Activated naive CD8-positive, alpha-beta T cell treated with anti-CD3 and anti-CD28 coated beads, Interleukin-2, amount 50 U/mL, for 24 hours (primary cell): ENCODE data around the gene EML6.

Experiments used
- ATAC-seq: fragments of 150-1000 bp; cut with Tn5 transposase; one replicate; pipeline ENCODE4 v1.10.0; 2021
- DNase-seq: peaks from one replicate; pipeline ENCODE4 v3.0.0; 2021
- H3K27ac Mint-ChIP-seq: one replicate; pipeline ENCODE4 v1.8.0; 2021; ENCODE audit warnings: mild to moderate bottlenecking, mixed read lengths
- H3K27me3 Mint-ChIP-seq: one replicate; pipeline ENCODE4 v1.8.0; 2021; ENCODE audit warnings: mixed read lengths
- H3K36me3 Mint-ChIP-seq: one replicate; pipeline ENCODE4 v1.8.0; 2021; ENCODE audit warnings: low read depth, mixed read lengths
- H3K4me1 Mint-ChIP-seq: one replicate; pipeline ENCODE4 v1.8.0; 2021; ENCODE audit warnings: mixed read lengths
- H3K4me3 Mint-ChIP-seq: one replicate; pipeline ENCODE4 v1.8.0; 2021; ENCODE audit warnings: mild to moderate bottlenecking, moderate library complexity, mixed read lengths
- H3K9me3 Mint-ChIP-seq: one replicate; pipeline ENCODE4 v1.8.0; 2021; ENCODE audit warnings: mixed read lengths

Gene EML6

DNA sequence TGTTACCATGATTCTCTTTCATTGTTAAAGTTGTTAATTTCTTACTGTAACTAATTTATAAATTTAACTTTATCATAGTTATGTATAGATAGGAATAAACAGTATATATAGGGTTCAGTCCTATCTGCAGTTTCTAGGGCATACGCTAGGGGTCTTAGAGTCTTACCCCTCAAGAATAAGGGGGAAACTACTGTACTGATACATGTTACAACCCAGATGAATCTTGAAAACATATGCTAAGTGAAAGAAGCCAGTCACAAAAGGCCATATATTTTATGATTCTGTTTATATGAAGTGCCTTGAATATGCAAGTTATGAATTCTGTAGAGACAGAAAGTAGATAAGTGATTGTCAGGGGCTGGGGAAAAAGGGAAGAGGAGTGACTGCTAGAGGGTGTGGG, 274.4 kb downstream of the EML6 start:
- DNase-seq (no peak), ATAC-seq (no peak)
- Mint-ChIP-seq H3K9me3 (no peaks in the 10 kb centered on the region), H3K27ac (no peak overlapping the region), H3K4me3 (no peak overlapping the region), H3K36me3 (no peaks in the 10 kb centered on the region), H3K27me3 (no peaks in the 10 kb centered on the region), H3K4me1 (peaks cover 69% of the 10 kb centered on the region)

DNA sequence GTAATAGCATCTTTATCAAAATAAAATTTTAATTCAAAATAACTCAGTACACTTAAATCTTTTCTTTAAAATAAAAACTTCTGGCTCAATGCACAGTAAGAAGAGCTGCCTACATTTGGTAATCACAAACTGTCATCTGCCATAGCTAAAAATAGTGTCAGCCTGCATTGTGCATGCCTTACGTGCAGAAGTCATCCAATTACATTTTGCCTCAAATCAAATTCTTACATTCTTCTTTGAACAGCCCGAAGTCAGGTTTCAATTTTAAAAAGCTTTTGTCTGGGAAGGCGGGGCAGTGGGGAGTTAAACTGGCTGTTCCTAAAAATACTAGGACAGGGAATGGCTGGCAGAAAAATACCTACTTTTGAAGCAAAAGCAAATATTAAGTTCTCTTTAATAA, 275.7 kb downstream of the EML6 start:
- ATAC-seq (no peak), DNase-seq (no peak)
- no peaks in the 10 kb centered on the region for H3K36me3 Mint-ChIP-seq
- H3K27ac Mint-ChIP-seq = no peak overlapping the region
- no peak overlapping the region for H3K4me3 Mint-ChIP-seq
- no peaks in the 10 kb centered on the region for H3K9me3 Mint-ChIP-seq
- H3K27me3 Mint-ChIP-seq = no peaks in the 10 kb centered on the region
- peaks cover 68% of the 10 kb centered on the region for H3K4me1 Mint-ChIP-seq

DNA sequence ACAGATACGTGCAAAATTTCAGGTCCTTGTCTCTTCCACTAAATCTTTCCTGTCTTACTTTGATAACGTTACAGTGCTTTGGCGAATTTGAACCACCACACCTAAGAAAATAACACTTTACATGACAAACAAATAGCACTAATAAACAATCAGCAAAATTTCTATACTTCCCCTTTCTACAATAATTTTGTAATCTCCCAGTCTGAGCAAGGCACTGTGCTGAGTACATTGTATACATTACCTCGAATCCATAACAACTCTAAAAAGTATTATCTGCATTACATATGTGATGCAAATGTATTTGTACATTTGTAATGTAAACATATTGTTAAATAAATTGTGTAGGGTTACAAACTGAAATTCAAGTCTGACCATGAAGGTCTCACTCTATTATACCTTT, 276.9 kb downstream of the EML6 start:
- no peaks in the 10 kb centered on the region for H3K36me3 Mint-ChIP-seq
- H3K9me3 Mint-ChIP-seq = no peaks in the 10 kb centered on the region
- DNase-seq = no peak
- H3K27me3 Mint-ChIP-seq = no peaks in the 10 kb centered on the region
- peaks cover 60% of the 10 kb centered on the region for H3K4me1 Mint-ChIP-seq
- H3K27ac Mint-ChIP-seq = no peak overlapping the region
- no peak for ATAC-seq
- H3K4me3 Mint-ChIP-seq = no peak overlapping the region

DNA sequence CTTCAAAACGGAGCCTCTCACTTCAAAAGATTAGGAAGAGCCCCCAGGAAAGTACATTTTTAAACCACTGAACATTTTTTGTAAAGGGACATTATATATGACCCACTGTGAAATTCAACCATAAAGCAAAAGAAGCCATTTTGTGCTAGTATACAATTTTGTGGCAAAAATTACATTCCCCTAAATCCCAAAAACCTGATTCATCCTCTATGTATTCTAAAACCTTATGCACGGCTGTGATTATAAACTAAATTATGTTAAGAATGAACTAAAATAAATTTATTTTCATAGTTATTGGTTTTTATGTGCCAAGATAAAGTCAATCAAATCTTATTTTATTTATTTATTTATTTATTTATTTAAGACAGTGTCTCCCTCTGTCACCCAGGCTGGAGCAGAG, 278.3 kb downstream of the EML6 start:
- no peaks in the 10 kb centered on the region for H3K27me3 Mint-ChIP-seq
- no peaks in the 10 kb centered on the region for H3K9me3 Mint-ChIP-seq
- H3K27ac Mint-ChIP-seq = no peak overlapping the region
- ATAC-seq (no peak), DNase-seq (no peak)
- H3K4me1 Mint-ChIP-seq = peaks cover 55% of the 10 kb centered on the region
- no peaks in the 10 kb centered on the region for H3K36me3 Mint-ChIP-seq
- no peak overlapping the region for H3K4me3 Mint-ChIP-seq

DNA sequence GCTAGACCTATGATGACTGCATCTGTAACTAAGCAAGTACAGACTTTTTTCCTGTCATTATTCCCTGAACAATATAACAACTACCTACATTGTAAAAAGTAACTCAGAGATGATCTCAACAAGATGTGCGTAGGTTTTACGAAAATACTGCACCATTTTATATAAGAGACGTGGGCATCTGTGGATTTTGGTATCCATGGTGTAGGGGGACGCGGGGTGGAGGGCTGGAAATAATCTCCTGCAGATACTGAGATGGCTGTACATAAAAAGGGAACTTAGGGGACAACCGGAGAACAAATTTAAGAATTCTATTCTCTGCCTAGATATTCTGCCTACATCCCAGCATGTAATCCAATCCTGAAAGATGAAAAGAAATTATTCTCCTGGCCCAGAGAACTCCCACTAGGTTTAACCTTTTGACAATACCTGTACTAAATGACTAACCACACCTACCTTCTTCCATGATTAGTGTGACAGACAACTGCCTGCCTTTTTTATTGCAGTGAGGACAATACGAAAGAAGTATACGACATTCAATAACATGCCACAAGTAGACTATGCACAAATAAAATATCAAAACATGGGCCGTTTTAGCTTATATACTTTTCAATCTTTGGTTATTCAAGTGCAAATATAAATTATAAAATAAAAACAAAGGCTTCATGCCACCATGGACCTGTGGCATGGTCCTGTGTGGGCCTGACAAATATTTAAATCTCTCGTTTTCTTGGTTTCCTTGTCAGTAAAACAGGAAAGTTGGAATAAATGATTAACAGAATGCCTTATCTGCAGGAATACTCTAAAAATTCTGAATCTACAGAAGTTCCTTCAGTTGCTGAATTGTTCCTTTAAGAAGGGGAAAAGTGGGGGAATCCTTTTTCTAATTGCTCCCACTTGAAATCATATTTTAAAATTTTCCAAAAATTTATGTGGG, 280.5 kb downstream of the EML6 start:
- no peak overlapping the region for H3K4me3 Mint-ChIP-seq
- no peaks in the 10 kb centered on the region for H3K36me3 Mint-ChIP-seq
- DNase-seq (no peak), ATAC-seq (no peak)
- H3K4me1 Mint-ChIP-seq = peaks cover 53% of the 10 kb centered on the region
- no peaks in the 10 kb centered on the region for H3K9me3 Mint-ChIP-seq
- H3K27ac Mint-ChIP-seq = no peak overlapping the region
- no peaks in the 10 kb centered on the region for H3K27me3 Mint-ChIP-seq

DNA sequence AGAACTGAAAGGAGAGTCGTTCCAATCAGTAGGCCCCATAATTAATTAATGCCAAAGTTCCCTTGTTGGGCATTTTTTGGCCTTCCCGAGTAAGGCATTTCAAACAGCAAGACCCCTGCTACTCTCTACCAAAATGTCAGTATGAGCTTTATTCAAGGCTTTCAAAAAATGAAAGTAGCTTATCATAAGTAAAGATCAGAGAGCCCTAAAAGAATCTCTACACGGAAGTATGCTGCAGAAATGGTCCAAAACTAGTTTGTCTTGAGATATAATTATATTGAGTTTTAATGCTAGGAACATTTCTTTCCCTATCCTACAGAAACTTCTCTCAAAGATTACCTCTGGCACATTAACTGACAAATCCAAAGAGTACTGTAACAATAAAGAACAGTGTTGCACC, 282.8 kb downstream of the EML6 start:
- no peak overlapping the region for H3K4me3 Mint-ChIP-seq
- no peak for ATAC-seq
- no peak for DNase-seq
- peaks cover 54% of the 10 kb centered on the region for H3K4me1 Mint-ChIP-seq
- no peaks in the 10 kb centered on the region for H3K9me3 Mint-ChIP-seq
- H3K36me3 Mint-ChIP-seq = no peaks in the 10 kb centered on the region
- H3K27me3 Mint-ChIP-seq = no peaks in the 10 kb centered on the region
- H3K27ac Mint-ChIP-seq = peak overlapping the region; percentile 32

DNA sequence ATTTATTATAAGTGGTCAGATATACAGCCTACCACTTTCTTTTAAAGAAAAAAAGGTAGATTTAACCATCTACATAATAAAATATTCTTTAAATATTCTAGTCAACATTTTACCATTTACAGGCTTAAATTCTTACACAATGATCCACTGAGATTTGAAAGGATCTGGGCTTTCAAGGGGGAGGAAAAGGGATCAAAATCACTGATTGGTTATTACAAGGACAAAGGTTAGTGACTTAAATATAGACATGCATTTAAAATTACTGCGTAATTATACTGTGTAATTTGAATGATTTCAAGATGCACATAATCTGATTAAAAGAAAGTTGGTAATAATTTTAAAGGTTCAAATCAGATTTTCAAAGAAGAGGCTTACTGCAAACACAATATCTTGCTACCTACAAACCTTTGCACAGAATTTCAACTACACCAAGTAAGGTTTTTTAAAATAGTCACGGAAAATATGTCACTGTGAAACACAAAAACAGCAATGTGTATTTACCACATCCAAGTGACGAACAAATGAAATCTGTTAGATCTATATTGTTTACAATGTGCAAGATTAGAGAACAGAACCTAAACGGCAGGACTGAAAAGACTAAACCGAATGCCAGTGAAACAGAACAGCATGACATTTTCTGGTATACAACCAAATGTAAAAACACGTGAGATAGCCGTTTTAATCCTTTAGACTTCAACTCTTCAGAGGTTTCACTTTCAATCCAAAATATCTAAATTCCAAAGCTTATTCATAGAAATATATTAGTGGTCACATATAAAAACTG, 286.0 kb downstream of the EML6 start:
- ATAC-seq (peak; percentile 39), DNase-seq (no peak)
- Mint-ChIP-seq H3K9me3 (no peaks in the 10 kb centered on the region), H3K4me1 (peaks cover 59% of the 10 kb centered on the region), H3K27ac (peak overlapping the region; percentile 44), H3K36me3 (no peaks in the 10 kb centered on the region), H3K4me3 (peak overlapping the region; percentile 81), H3K27me3 (no peaks in the 10 kb centered on the region)

DNA sequence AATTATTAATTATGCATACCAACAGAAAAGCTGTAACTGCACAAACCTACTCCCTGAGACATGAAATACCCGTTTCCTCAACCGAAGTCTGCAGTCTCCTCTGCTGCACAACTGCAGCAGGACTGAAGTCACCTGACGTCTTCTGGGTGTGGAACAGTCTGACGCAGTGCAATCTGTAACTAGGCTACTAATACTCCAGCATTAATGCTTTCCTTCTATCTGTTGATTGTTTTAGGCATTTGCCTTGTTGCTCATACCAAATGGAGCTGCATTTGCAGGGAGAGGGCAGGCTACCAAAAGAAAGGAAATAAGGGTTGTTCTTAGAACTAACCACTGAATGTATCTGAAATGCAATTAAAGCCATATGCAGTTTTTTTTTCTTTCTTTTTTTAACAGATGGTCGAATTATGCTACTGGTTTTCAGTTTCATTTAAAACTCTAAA, 286.7 kb downstream of the EML6 start:
- ATAC-seq (peak; percentile 88), DNase-seq (no peak)
- no peaks in the 10 kb centered on the region for H3K27me3 Mint-ChIP-seq
- H3K9me3 Mint-ChIP-seq = no peaks in the 10 kb centered on the region
- H3K27ac Mint-ChIP-seq = peak overlapping the region; percentile 44
- H3K4me3 Mint-ChIP-seq = peak overlapping the region; percentile 81
- H3K4me1 Mint-ChIP-seq = peaks cover 62% of the 10 kb centered on the region
- no peaks in the 10 kb centered on the region for H3K36me3 Mint-ChIP-seq

DNA sequence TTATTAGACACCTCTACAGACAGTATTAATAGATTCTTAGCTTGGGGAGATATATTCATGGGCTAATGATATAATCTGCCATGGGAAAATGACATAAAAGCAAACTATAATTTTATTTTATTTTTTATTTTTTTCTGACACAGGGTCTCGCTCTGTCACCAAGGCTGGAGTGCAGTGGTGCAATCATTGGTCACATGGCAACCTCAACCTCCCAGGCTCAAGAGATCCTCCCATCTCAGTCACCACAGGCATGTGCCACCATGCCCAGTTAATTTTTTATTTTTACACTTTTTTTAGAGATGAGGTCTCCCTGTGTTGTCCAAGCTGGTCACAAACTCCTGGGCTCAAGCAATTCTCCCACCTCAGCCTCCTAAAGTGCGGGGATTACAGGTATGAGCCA, 287.5 kb downstream of the EML6 start:
- H3K27ac Mint-ChIP-seq = no peak overlapping the region
- no peaks in the 10 kb centered on the region for H3K9me3 Mint-ChIP-seq
- ATAC-seq = no peak
- H3K36me3 Mint-ChIP-seq = peaks cover 3% of the 10 kb centered on the region
- DNase-seq = no peak
- peaks cover 62% of the 10 kb centered on the region for H3K4me1 Mint-ChIP-seq
- H3K27me3 Mint-ChIP-seq = no peaks in the 10 kb centered on the region
- no peak overlapping the region for H3K4me3 Mint-ChIP-seq

DNA sequence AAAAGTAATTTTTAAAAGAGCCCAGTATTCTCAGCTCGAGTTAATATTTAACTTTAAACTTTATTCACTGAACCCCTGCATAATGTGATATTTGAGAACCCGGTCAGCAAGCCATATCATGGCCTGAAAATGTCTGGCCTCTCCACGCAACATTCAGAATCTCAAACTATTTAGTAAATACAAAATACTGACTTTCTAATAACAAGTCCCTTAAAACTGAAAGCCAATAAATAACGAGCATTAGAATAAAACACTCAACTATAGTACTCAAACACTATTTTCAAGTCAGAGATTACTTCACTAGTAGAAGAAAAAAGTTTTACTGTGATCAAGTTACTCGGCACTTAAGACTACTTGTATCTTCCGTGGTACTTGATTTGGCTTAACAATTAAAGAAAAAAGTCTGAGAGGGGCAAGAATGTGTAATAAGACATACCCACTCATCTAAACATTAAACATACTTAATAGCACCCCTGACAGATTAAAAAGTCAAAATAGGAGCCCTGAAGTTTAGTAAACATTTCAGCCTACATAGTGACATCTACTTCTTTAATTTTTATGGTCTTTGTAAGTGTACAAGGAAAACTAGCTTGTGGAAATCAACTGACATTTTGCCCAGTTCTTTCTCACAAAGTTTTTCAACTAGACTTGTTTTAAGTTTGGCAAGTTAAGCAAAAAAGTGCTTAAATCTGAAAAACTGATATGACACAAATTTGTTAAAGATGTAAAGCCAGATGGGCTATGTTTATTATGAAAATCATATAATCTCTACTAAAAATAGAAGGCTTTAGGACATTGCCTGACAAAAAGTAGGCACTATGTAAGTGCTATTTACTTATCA, 288.6 kb downstream of the EML6 start:
- Mint-ChIP-seq H3K27me3 (no peaks in the 10 kb centered on the region), H3K36me3 (peaks cover 3% of the 10 kb centered on the region), H3K9me3 (no peaks in the 10 kb centered on the region), H3K4me1 (peaks cover 51% of the 10 kb centered on the region), H3K27ac (no peak overlapping the region), H3K4me3 (no peak overlapping the region)
- ATAC-seq (no peak), DNase-seq (no peak)

DNA sequence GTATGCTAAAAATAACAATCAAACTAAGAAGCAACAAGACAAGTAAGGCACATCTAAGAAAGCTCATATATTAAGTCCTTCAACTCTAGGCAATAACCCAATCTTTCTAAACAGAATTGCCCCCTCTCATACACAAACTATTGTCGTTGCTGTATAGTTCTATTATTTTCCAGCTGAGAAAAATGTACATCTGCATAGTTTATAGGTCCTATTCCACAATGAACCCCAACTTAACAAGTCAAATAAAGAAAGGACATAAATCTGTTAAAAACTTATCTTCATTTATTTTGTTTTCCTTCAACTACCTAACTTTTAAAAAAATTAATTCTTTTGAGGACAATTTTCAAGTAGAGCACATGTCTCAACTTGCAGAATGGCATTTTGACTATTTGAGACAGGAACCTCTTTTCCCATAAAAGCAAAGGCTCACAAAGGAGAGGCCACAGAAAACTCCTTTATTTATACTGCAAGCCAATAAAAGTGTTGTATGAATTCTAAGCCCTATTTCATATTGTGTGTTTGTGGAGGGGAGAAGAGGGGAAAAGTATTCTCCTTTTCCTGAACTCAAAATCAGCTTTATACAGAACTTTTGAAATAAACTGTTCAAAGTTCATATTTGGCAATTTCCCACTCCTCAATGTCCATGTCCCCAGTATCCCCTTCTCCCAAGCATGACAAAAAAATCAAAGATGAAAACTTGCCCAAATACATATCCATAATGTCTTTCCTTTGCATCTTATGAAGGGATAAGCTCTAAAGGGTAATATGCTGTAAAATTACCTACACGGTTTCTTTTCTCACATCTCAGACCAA, 289.4 kb downstream of the EML6 start:
- H3K4me1 Mint-ChIP-seq = peaks cover 43% of the 10 kb centered on the region
- no peaks in the 10 kb centered on the region for H3K27me3 Mint-ChIP-seq
- H3K36me3 Mint-ChIP-seq = peaks cover 3% of the 10 kb centered on the region
- H3K4me3 Mint-ChIP-seq = no peak overlapping the region
- ATAC-seq = no peak
- H3K9me3 Mint-ChIP-seq = no peaks in the 10 kb centered on the region
- DNase-seq = no peak
- no peak overlapping the region for H3K27ac Mint-ChIP-seq

DNA sequence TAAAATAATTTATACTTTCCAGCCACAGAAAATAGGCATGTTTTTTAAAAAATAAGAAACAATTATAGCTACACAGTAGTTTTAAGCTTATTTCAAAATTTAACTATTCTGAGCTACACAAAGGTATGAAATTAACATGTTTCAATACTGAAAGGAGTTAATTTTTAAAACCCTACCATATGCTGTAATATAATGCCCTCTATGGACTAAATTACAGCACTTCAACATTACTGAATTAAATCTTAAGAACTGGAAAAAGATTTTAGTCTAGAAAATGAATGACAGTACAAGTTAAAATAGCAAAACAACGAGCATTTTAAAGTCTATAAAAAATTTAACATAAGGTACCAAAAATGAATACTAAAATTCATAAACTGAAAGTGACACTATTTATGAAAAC, 290.5 kb downstream of the EML6 start:
- no peaks in the 10 kb centered on the region for H3K9me3 Mint-ChIP-seq
- H3K27me3 Mint-ChIP-seq = no peaks in the 10 kb centered on the region
- H3K4me3 Mint-ChIP-seq = no peak overlapping the region
- peaks cover 3% of the 10 kb centered on the region for H3K36me3 Mint-ChIP-seq
- H3K4me1 Mint-ChIP-seq = peaks cover 36% of the 10 kb centered on the region
- ATAC-seq = no peak
- no peak overlapping the region for H3K27ac Mint-ChIP-seq
- no peak for DNase-seq

DNA sequence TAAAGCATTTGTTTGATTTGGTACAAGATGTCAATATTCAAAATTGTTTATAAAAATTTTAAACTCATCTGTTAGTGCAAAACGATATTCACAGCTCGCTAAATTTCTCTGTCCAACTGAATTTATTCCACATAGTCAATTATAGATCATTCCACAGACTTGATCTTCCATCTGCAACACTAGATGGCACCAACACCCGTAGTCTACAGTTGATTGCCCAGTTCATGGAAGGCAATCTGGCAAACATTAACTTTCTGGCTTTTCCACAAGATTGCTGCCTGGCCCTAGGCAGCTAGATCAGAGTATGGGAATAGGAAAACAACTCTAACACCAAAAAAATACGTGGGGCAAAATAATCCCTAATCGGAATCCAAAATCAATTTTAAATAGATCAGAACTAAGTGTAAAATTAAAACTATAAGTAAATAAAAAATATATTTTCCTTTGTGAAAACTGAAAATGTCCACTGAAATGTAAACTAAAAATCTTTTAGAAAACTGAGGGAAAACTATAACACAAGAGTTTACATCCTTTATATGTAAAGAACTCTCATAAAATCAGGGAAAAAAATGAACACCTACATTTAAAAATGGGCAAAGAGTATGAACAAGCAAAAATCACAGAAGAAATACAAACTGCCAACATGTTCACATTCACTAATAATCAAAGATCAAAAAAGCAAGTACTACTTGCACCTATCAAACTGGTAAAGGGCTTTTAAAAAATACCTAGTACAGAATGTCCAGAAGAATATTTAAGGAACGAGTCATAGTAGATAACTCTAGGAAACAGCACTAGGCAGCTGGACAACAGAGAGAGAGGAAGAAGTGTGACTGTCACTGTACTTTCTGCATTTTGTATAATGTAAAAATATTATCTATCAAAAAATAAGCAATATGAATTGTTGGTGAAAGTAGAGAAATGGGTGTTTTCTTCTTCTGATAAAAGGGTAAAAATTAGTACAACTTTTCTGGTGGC, 291.8 kb downstream of the EML6 start:
- Mint-ChIP-seq H3K27ac (no peak overlapping the region), H3K9me3 (peaks cover 6% of the 10 kb centered on the region), H3K27me3 (no peaks in the 10 kb centered on the region), H3K36me3 (peaks cover 13% of the 10 kb centered on the region), H3K4me3 (no peak overlapping the region), H3K4me1 (peaks cover 31% of the 10 kb centered on the region)
- DNase-seq (no peak), ATAC-seq (no peak)
